Smooth muscle cell (in vitro differentiated cells): ENCODE data around the gene TACC2. TPM values are rescaled to one million over a fixed set of nuclear protein-coding genes. Genes with fewer than 3 reads are reported as not detected.

Source experiments
- DNase-seq: peaks from one replicate; lab custom pipeline; 2025; ENCODE audit not compliant: unreplicated experiment; lab: John Stamatoyannopoulos, UW
- H2AFZ ChIP-seq: fragments of 200-600 bp; sonication (generic); 2 replicates; pipeline ENCODE4 v1.6.0; 2016; ENCODE audit warnings: antibody characterized with exemption, low read depth, mild to moderate bottlenecking
- H3F3A ChIP-seq: fragments of 200-600 bp; sonication (generic); 2 replicates; pipeline ENCODE4 v1.6.0; 2017; ENCODE audit warnings: antibody characterized with exemption, low read depth
- H3K27ac ChIP-seq: fragments of 200-600 bp; sonication (generic); 2 replicates; pipeline ENCODE4 v1.5.1; 2016; ENCODE audit warnings: low read depth, mild to moderate bottlenecking
- H3K27me3 ChIP-seq: fragments of 200-600 bp; sonication (generic); 2 replicates; pipeline ENCODE4 v1.6.1; 2016; ENCODE audit warnings: low read depth, mild to moderate bottlenecking
- H3K36me3 ChIP-seq: fragments of 200-600 bp; sonication (generic); 2 replicates; pipeline ENCODE4 v1.5.1; 2016; ENCODE audit warnings: low read depth
- H3K4me1 ChIP-seq: fragments of 200-600 bp; sonication (generic); 2 replicates; pipeline ENCODE4 v1.5.1; 2016; ENCODE audit warnings: low read depth
- H3K4me2 ChIP-seq: fragments of 200-600 bp; sonication (generic); 2 replicates; pipeline ENCODE4 v1.6.0; 2016; ENCODE audit warnings: mild to moderate bottlenecking
- H3K4me3 ChIP-seq: fragments of 200-600 bp; sonication (generic); 2 replicates; pipeline ENCODE4 v1.5.1; 2016; ENCODE audit warnings: mild to moderate bottlenecking
- H3K79me2 ChIP-seq: fragments of 200-600 bp; sonication (generic); 2 replicates; pipeline ENCODE4 v1.6.0; 2016; ENCODE audit warnings: low read depth, mild to moderate bottlenecking
- H3K9ac ChIP-seq: fragments of 200-600 bp; sonication (generic); 2 replicates; pipeline ENCODE4 v1.6.0; 2016; ENCODE audit warnings: low read depth
- H3K9me3 ChIP-seq: fragments of 200-600 bp; sonication (generic); replicated peaks from 2 replicates; pipeline ENCODE4 v1.5.1; 2016; ENCODE audit warnings: low read depth
- H4K20me1 ChIP-seq: fragments of 200-600 bp; sonication (generic); 2 replicates; pipeline ENCODE4 v1.6.0; 2016; ENCODE audit warnings: low read depth
- WGBS: methylation state at CpG from one replicate; pipeline ENCODE4 v1.1.7; 2016; ENCODE audit warnings: low lambda C conversion rate; 5-methylcytosine and 5-hydroxymethylcytosine counted together
- polyA plus RNA-seq: library from polyadenylated mRNA; unstranded; fragments of >200 nt; fragmentation: Nextera tagmentation; extraction: Ambion mirVana; gene quantifications from 2 replicates; pipeline ENCODE4 v1.2.1, GENCODE V29; 2016
- total RNA-seq: library from RNA; depleted of rRNA; stranded (reverse); fragments of >200 nt; gene quantifications from 2 replicates; pipeline ENCODE4 v1.2.3, GENCODE V29; 2014
- TF ChIP-seq, protein P1 (sequence below): fragments of 200-600 bp; sonication (generic); IDR thresholded peaks from 2 replicates; pipeline ENCODE4 v1.5.1; 2017; ENCODE audit warnings: borderline replicate concordance, mild to moderate bottlenecking, antibody characterized with exemption; ENCODE audit not compliant: insufficient read depth, poor library complexity, severe bottlenecking

TACC2 gene
- total and polyA plus RNA-seq, 2 experiments from 2014 or later: 2.8 to 7.6 TPM

- TF ChIP-seq, protein P1, sequence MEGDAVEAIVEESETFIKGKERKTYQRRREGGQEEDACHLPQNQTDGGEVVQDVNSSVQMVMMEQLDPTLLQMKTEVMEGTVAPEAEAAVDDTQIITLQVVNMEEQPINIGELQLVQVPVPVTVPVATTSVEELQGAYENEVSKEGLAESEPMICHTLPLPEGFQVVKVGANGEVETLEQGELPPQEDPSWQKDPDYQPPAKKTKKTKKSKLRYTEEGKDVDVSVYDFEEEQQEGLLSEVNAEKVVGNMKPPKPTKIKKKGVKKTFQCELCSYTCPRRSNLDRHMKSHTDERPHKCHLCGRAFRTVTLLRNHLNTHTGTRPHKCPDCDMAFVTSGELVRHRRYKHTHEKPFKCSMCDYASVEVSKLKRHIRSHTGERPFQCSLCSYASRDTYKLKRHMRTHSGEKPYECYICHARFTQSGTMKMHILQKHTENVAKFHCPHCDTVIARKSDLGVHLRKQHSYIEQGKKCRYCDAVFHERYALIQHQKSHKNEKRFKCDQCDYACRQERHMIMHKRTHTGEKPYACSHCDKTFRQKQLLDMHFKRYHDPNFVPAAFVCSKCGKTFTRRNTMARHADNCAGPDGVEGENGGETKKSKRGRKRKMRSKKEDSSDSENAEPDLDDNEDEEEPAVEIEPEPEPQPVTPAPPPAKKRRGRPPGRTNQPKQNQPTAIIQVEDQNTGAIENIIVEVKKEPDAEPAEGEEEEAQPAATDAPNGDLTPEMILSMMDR: no peak
- H3K27ac ChIP-seq: no peak overlapping the region
- H3K4me2 ChIP-seq: no peak overlapping the region
- no peak overlapping the region for H3K4me3 ChIP-seq
- no peak for DNase-seq
- H3K9me3 ChIP-seq: no peaks in the 10 kb centered on the region
- H3K9ac ChIP-seq: no peak overlapping the region
- H2AFZ ChIP-seq: no peak overlapping the region
- no peaks in the 10 kb centered on the region for H3K36me3 ChIP-seq
- peaks cover 9% of the 10 kb centered on the region for H3F3A ChIP-seq
- H4K20me1 ChIP-seq: peaks cover 49% of the 10 kb centered on the region
- 54% methylated on average over 17 of the region's 17 CpGs for WGBS
- H3K79me2 ChIP-seq: no peaks in the 10 kb centered on the region
- peaks cover 62% of the 10 kb centered on the region for H3K27me3 ChIP-seq
- H3K4me1 ChIP-seq: peaks cover 26% of the 10 kb centered on the region
These were observed 176.0 kb downstream of the TACC2 start for GRCh38 chr10:122164815-122165483.

GRCh38 chr10:122165484-122166276 is 176.7 kb downstream of the TACC2 start:
- Histone ChIP-seq H3K27ac (no peak overlapping the region), H3K4me3 (no peak overlapping the region), H2AFZ (no peak overlapping the region), H3K27me3 (peaks cover 62% of the 10 kb centered on the region), H3K4me1 (peaks cover 26% of the 10 kb centered on the region), H3K4me2 (no peak overlapping the region), H3K9ac (no peak overlapping the region), H3K9me3 (no peaks in the 10 kb centered on the region), H4K20me1 (peaks cover 49% of the 10 kb centered on the region), H3K79me2 (no peaks in the 10 kb centered on the region), H3F3A (peaks cover 9% of the 10 kb centered on the region), H3K36me3 (no peaks in the 10 kb centered on the region)
- WGBS: 89% methylated on average over 13 of the region's 13 CpGs
- no peak for DNase-seq
- TF ChIP-seq, protein P1: no peak

- Histone ChIP-seq H3K36me3 (no peaks in the 10 kb centered on the region), H2AFZ (no peak overlapping the region), H3K4me2 (no peak overlapping the region), H4K20me1 (peaks cover 39% of the 10 kb centered on the region), H3K4me1 (peaks cover 38% of the 10 kb centered on the region), H3F3A (no peaks in the 10 kb centered on the region), H3K9me3 (no peaks in the 10 kb centered on the region), H3K79me2 (no peaks in the 10 kb centered on the region), H3K9ac (no peak overlapping the region), H3K27ac (no peak overlapping the region), H3K27me3 (peaks cover 40% of the 10 kb centered on the region), H3K4me3 (no peak overlapping the region)
- TF ChIP-seq, protein P1: no peak
- DNase-seq: no peak
- WGBS: 96% methylated on average over 5 of the region's 5 CpGs
These were observed 179.1 kb downstream of the TACC2 start for GRCh38 chr10:122168101-122168500.
